ENCODE data around the gene EXO5. TPM values are rescaled to one million over a fixed set of nuclear protein-coding genes. Genes with fewer than 3 reads are reported as not detected.
A peak's percentile ranks its signal among the peaks of the same experiment; 100 is the strongest.

EXO5 gene
- total and polyA plus RNA-seq, 2 of the 8 experiments (the other 6 are each of a cell fraction or from before 2014, with no cell fraction given) = 4.4 to 8.5 TPM

DNA sequence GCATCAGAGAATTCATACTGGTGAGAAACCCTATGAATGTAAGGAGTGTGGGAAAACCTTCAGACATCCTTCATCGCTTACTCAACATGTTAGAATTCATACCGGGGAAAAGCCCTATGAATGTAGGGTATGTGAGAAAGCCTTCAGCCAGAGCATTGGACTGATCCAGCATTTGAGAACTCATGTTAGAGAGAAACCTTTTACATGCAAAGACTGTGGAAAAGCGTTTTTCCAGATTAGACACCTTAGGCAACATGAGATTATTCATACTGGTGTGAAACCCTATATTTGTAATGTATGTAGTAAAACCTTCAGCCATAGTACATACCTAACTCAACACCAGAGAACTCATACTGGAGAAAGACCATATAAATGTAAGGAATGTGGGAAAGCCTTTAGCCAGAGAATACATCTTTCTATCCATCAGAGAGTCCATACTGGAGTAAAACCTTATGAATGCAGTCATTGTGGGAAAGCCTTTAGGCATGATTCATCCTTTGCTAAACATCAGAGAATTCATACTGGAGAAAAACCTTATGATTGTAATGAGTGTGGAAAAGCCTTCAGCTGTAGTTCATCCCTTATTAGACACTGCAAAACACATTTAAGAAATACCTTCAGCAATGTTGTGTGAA lies 45.5 kb upstream of the EXO5 start:
- Histone ChIP-seq H2AFZ (ENCODE audit: low read length) (no peak overlapping the region), H3K4me1 (replicated peaks in 1 of 4; ENCODE audit: control insufficient read depth in 3 of 4, insufficient read depth in 4 of 4, low read length in 3 of 4) (no peaks in the 10 kb centered on the region), H2BK5ac (ENCODE audit: low read depth, low read length) (no peak overlapping the region), H2BK120ac (replicated peaks; ENCODE audit: low read depth, low read length) (no peak overlapping the region), H3K14ac (ENCODE audit: insufficient read length) (no peak overlapping the region), H3K4me2 (ENCODE audit: insufficient read depth in 1 of 2, low read depth in 2 of 2, low read length in 2 of 2) (no peak overlapping the region), H3K23me2 (ENCODE audit: low read depth, low read length) (no peaks in the 10 kb centered on the region), H3K79me1 (ENCODE audit: low read depth, low read length) (no peaks in the 10 kb centered on the region), H3K9me3 (ENCODE audit: insufficient read depth in 2 of 2, low read depth in 1 of 2, low read length in 1 of 2) (peaks cover 84 to 96% of the 10 kb centered on the region in 2 experiments), H3K56ac (replicated peaks; ENCODE audit: insufficient read length, low read depth, low read length) (no peak overlapping the region), H4K91ac (replicated peaks; ENCODE audit: insufficient read length, low read length) (no peak overlapping the region), H3K36me3 (ENCODE audit: control insufficient read depth in 2 of 4, insufficient read depth in 4 of 4, low read length in 3 of 4) (peaks cover 0 to 83% (median 33%) of the 10 kb centered on the region in 4 experiments; a peak in 6 of 8 replicates), H4K8ac (ENCODE audit: extremely low read depth, insufficient read depth, low read length) (no peak overlapping the region), H3K9ac (replicated peaks in 1 of 4; ENCODE audit: extremely low read depth in 1 of 4, low read depth in 3 of 4, low read length in 3 of 4) (no peak overlapping the region), H2AK5ac (ENCODE audit: low read depth, low read length) (no peak overlapping the region), H2BK15ac (ENCODE audit: low read length) (no peak overlapping the region), H4K20me1 (replicated peaks in 1 of 2; ENCODE audit: control insufficient read depth in 1 of 2, insufficient read depth in 2 of 2, low read length in 2 of 2) (no peaks in the 10 kb centered on the region), H3K18ac (ENCODE audit: extremely low read depth, low read length) (no peak overlapping the region), H2BK20ac (ENCODE audit: low read length) (no peak overlapping the region), H3K27ac (ENCODE audit: low read depth, low read length) (no peak overlapping the region), H3K27me3 (replicated peaks in 1 of 4; ENCODE audit: control insufficient read depth in 3 of 4, extremely low read depth in 1 of 4, insufficient read depth in 3 of 4, low read length in 3 of 4) (no peaks in the 10 kb centered on the region), H3K23ac (ENCODE audit: insufficient read length) (no peak overlapping the region), H4K5ac (ENCODE audit: insufficient read length, low read depth, low read length) (no peak overlapping the region), H3K79me2 (ENCODE audit: control insufficient read depth in 1 of 2, insufficient read depth in 2 of 2, low read length in 2 of 2) (no peaks in the 10 kb centered on the region), H3K4ac (replicated peaks; ENCODE audit: insufficient read length, low read depth, low read length) (no peak overlapping the region), H3K4me3 (ENCODE audit: extremely low read depth in 1 of 4, insufficient read depth in 2 of 4, low read depth in 3 of 4, low read length in 4 of 4) (peak overlapping the region in 1 of 4 experiments; percentile 6; a peak in 1 of 8 replicates), H2BK12ac (ENCODE audit: low read depth, low read length) (no peak overlapping the region)
- POLR2A ChIA-PET (ENCODE audit: partially characterized antibody) = no interaction called here
- WGBS, 2 experiments (ENCODE audit: extremely low coverage in 1 of 2, insufficient coverage in 1 of 2, insufficient read length in 1 of 2, insufficient replicate concordance in 2 of 2, low coverage in 1 of 2, low lambda C conversion rate in 2 of 2, missing lambda C conversion rate in 1 of 2) = 90% methylated on average over 3 of the region's 3 CpGs; no CpG with 5 or more reads in 1 of the 2 experiments
- CTCF ChIA-PET (ENCODE audit: partially characterized antibody) = no interaction called here
- TF ChIP-seq SUZ12 (IDR thresholded peaks at IDR 0.05; ENCODE audit: low read length) = no peak
- peak; percentile 47; the same call in 1 of the 2 replicates for TF ChIP-seq CBX5 (IDR thresholded peaks at IDR 0.05; ENCODE audit: low read depth, low read length)
- TF ChIP-seq ZNF274 (IDR thresholded peaks at IDR 0.05; ENCODE audit: borderline replicate concordance, extremely low read depth, low read length) = peak; percentile 99
- no peak for DNase-seq (ENCODE audit: low read depth in 1 of 2, low spot score in 2 of 2)
- FAIRE-seq = no peak
